ENCODE measurements around the gene CFAP58.

- TF ChIP-seq, protein P1, sequence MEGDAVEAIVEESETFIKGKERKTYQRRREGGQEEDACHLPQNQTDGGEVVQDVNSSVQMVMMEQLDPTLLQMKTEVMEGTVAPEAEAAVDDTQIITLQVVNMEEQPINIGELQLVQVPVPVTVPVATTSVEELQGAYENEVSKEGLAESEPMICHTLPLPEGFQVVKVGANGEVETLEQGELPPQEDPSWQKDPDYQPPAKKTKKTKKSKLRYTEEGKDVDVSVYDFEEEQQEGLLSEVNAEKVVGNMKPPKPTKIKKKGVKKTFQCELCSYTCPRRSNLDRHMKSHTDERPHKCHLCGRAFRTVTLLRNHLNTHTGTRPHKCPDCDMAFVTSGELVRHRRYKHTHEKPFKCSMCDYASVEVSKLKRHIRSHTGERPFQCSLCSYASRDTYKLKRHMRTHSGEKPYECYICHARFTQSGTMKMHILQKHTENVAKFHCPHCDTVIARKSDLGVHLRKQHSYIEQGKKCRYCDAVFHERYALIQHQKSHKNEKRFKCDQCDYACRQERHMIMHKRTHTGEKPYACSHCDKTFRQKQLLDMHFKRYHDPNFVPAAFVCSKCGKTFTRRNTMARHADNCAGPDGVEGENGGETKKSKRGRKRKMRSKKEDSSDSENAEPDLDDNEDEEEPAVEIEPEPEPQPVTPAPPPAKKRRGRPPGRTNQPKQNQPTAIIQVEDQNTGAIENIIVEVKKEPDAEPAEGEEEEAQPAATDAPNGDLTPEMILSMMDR (IDR thresholded peaks at IDR 0.05), result no peak
- TF ChIP-seq ZFX (IDR thresholded peaks at IDR 0.05; ENCODE audit: borderline replicate concordance), result no peak
Measured at GRCh38 chr10:104479906-104480593, 126.4 kb downstream of the CFAP58 start.
